HG03565 (cell line): ENCODE data around the gene TJP1.

Source experiments
- ATAC-seq: cut with Tn5 transposase; IDR thresholded peaks from one replicate; pipeline ENCODE4 v1.9.1; 2021; ENCODE audit warnings: mild to moderate bottlenecking, moderate library complexity; ENCODE audit not compliant: unreplicated experiment

The TJP1 gene

GRCh38 chr15:29822100-29822683 lies at the start of gene TJP1:
TSS of gene TJP1 (minus strand) at chr15:29822468. CDS start at chr15:29822028, 440 bp downstream.
- ATAC-seq, result no peak

- no peak for ATAC-seq
Measured at GRCh38 chr15:29871401-29871800, 49.1 kb upstream of the TJP1 start.

GRCh38 chr15:29870495-29871151 lies 48.4 kb upstream of the TJP1 start:
- ATAC-seq, result no peak

- no peak for ATAC-seq
Measured at GRCh38 chr15:29867241-29868000, 45.2 kb upstream of the TJP1 start.

- ATAC-seq, result no peak
Measured at GRCh38 chr15:29866337-29866736, 44.1 kb upstream of the TJP1 start.

GRCh38 chr15:29864501-29864900 lies 42.2 kb upstream of the TJP1 start:
- no peak for ATAC-seq

- ATAC-seq, result no peak
Measured at GRCh38 chr15:29863438-29863837, 41.2 kb upstream of the TJP1 start.

- no peak for ATAC-seq
Measured at GRCh38 chr15:29862271-29862670, 40.0 kb upstream of the TJP1 start.

- no peak for ATAC-seq
Measured at GRCh38 chr15:29860872-29861271, 38.6 kb upstream of the TJP1 start.

- no peak for ATAC-seq
Measured at GRCh38 chr15:29859973-29860715, 37.9 kb upstream of the TJP1 start.

- ATAC-seq, result no peak
Measured at GRCh38 chr15:29859293-29859692, 37.0 kb upstream of the TJP1 start.

GRCh38 chr15:29857221-29857789 lies 35.0 kb upstream of the TJP1 start:
- no peak for ATAC-seq

- ATAC-seq, result no peak
Measured at GRCh38 chr15:29854413-29854812, 32.1 kb upstream of the TJP1 start.

- no peak for ATAC-seq
Measured at GRCh38 chr15:29853211-29853987, 31.1 kb upstream of the TJP1 start.

- ATAC-seq, result no peak
Measured at GRCh38 chr15:29852201-29852600, 29.9 kb upstream of the TJP1 start.

GRCh38 chr15:29849716-29850115 lies 27.4 kb upstream of the TJP1 start:
- no peak for ATAC-seq

GRCh38 chr15:29849218-29849617 lies 26.9 kb upstream of the TJP1 start:
- ATAC-seq, result no peak

GRCh38 chr15:29844290-29844903 lies 22.1 kb upstream of the TJP1 start:
- ATAC-seq, result no peak

- ATAC-seq, result no peak
Measured at GRCh38 chr15:29842290-29842689, 20.0 kb upstream of the TJP1 start.

- no peak for ATAC-seq
Measured at GRCh38 chr15:29840926-29841325, 18.7 kb upstream of the TJP1 start.
